HCT116 (cell line): ENCODE measurements around the gene TRPV2.
A peak's percentile ranks its signal among the peaks of the same experiment; 100 is the strongest.

Experiments used
- CEBPB ChIP-seq: IDR thresholded peaks from 2 replicates; pipeline ENCODE4 v1.6.1; 2012; ENCODE audit warnings: low read depth
- CTCF ChIP-seq, 3 experiments: fragments of 200-600 bp in 1 of 3; sonication (generic) in 1 of 3; IDR thresholded peaks in 2 of 3; conservative IDR thresholded peaks in 1 of 3; 2 replicates each; pipeline ENCODE4 v1.5.1; 2012 to 2017; ENCODE audit warnings: low read depth in 2 of 3, low read length in 2 of 3, antibody characterized with exemption in 1 of 3, borderline replicate concordance in 1 of 3, control low read depth in 1 of 3, mild to moderate bottlenecking in 1 of 3, mixed read lengths in 1 of 3, mixed run types in 1 of 3, moderate library complexity in 1 of 3; ENCODE audit not compliant: insufficient read depth in 1 of 3
- EZH2 ChIP-seq: fragments of 200-600 bp; sonication (generic); IDR thresholded peaks from 2 replicates; pipeline ENCODE4 v1.6.1; 2017; ENCODE audit warnings: antibody characterized with exemption, mixed run types
- MAX ChIP-seq: IDR thresholded peaks from 2 replicates; pipeline ENCODE4 v1.6.1; 2012
- POLR2A ChIP-seq: IDR thresholded peaks from 2 replicates; pipeline ENCODE4 v1.7.0; 2011; ENCODE audit warnings: borderline replicate concordance; ENCODE audit not compliant: insufficient read depth, insufficient read length; ENCODE audit errors: extremely low read depth
- REST ChIP-seq: IDR thresholded peaks from 2 replicates; pipeline ENCODE4 v1.6.1; 2012; ENCODE audit warnings: low read depth
- SIN3A ChIP-seq: IDR thresholded peaks from 2 replicates; pipeline ENCODE4 v1.6.1; 2012; ENCODE audit warnings: low read depth
- SP1 ChIP-seq: IDR thresholded peaks from 2 replicates; pipeline ENCODE4 v1.6.1; 2012; ENCODE audit warnings: low read depth
- YY1 ChIP-seq: IDR thresholded peaks from 2 replicates; pipeline ENCODE4 v1.6.1; 2011; ENCODE audit warnings: low read length, low read depth, moderate library complexity, mild to moderate bottlenecking; ENCODE audit not compliant: insufficient replicate concordance; ENCODE audit errors: extremely low read depth

GRCh38 chr17:16415031-16415924 lies at the start of gene TRPV2:
- TF ChIP-seq CTCF (IDR thresholded peaks at IDR 0.05 in 2 of 3, conservative IDR thresholded peaks at IDR 0.05 in 1 of 3; ENCODE audit: borderline replicate concordance in 1 of 3, insufficient read depth in 1 of 3, low read depth in 2 of 3, low read length in 2 of 3): peak; percentile 45 to 78 (median 63); a peak in 5 of 6 replicates
- no peak for TF ChIP-seq EZH2
- no peak for TF ChIP-seq YY1
- TF ChIP-seq SIN3A: no peak
- no peak for TF ChIP-seq POLR2A
- TF ChIP-seq SP1: no peak
- no peak for TF ChIP-seq REST
- no peak for TF ChIP-seq MAX
- TF ChIP-seq CEBPB: no peak
